Keratinocyte (primary cell): ENCODE data around the gene VIPR1.

Source experiments
- CTCF ChIP-seq, 3 experiments: IDR thresholded peaks in 1 of 3; conservative IDR thresholded peaks in 1 of 3; optimal IDR thresholded peaks in 1 of 3; 2 replicates in 2 of 3; 3 replicates in 1 of 3; pipeline versions ENCODE3 to v1.5.1; 2011; ENCODE audit warnings: low read length in 3 of 3, mild to moderate bottlenecking in 3 of 3, moderate library complexity in 2 of 3, control low read depth in 1 of 3, inconsistent platforms in 1 of 3; ENCODE audit not compliant: insufficient read depth in 2 of 3; ENCODE audit errors: extremely low read depth in 1 of 3
- EZH2 ChIP-seq: IDR thresholded peaks from one replicate; pipeline ENCODE4 v1.6.1; 2012; ENCODE audit warnings: inconsistent platforms, mild to moderate bottlenecking, low read length, moderate library complexity

DNA sequence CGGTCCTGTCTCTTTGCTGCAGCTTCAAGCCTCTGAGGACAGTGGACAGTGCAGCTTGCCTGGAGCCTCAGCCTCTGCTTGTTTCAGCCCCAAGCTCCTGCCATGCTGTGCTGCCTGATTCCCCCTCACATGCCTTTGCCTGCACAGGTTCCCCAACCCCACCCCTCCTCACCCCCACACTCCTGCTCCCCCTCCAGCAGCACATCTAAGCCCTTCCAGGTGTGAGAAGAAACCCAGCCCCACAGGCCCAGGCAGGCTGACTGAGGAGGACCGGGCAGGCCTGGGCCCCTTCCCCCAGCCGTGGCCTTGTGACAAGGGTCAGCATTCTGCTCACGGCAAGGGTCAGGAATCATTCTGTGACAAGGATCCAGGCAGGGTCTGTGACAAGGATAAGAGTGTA, 22.8 kb downstream of the VIPR1 start:
- no peak for TF ChIP-seq CTCF (optimal IDR thresholded peaks at IDR 0.05 in 1 of 3, IDR thresholded peaks at IDR 0.05 in 1 of 3, conservative IDR thresholded peaks at IDR 0.05 in 1 of 3; ENCODE audit: extremely low read depth in 1 of 3, insufficient read depth in 2 of 3, low read length in 3 of 3)
- TF ChIP-seq EZH2 = no peak
